Body of pancreas (tissue), 4 donors: ENCODE measurements around the gene RAD51B.
A peak's percentile ranks its signal among the peaks of the same experiment; 100 is the strongest.

Source experiments
- POLR2A ChIP-seq, 3 donors: fragments of 450-650 bp; IDR thresholded peaks; one replicate each; pipeline ENCODE4 v1.6.1; 2016; ENCODE audit warnings: antibody characterized with exemption in 3 of 3, mild to moderate bottlenecking in 2 of 3
- TF ChIP-seq, protein P1 (sequence below), 7 experiments: fragments of 450-650 bp in 4 of 7; fragments of 200-600 bp in 3 of 7; sonication (generic) in 3 of 7; IDR thresholded peaks; one replicate each; pipeline ENCODE4 v1.5.1; 2016 to 2019; ENCODE audit warnings: antibody characterized with exemption in 7 of 7

DNA sequence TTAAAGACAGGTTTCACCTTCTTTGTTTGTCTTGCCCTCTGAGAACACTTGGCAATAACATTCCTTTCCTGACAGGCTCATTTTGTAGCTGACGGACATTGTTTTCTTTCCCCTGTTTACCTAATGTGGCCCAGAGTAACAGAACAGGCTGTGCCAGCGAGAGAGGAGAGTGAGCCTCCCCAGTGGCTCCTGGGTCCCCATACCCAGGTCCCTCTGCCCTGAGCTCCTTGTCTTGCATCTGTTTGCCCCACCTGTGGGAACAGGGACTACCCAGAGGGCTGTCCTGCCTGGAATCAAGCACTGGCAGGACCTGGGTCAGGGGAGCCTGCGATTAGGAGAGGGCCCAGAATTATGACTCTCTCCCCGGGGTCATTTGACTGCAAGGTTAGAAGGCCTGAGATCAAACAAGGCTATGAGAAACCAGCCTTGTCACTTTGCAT lies 750.4 kb downstream of the RAD51B start:
- TF ChIP-seq POLR2A (IDR thresholded peaks at IDR 0.05), result peak in 2 of 3 donors; percentile 74 to 77
- TF ChIP-seq, protein P1, sequence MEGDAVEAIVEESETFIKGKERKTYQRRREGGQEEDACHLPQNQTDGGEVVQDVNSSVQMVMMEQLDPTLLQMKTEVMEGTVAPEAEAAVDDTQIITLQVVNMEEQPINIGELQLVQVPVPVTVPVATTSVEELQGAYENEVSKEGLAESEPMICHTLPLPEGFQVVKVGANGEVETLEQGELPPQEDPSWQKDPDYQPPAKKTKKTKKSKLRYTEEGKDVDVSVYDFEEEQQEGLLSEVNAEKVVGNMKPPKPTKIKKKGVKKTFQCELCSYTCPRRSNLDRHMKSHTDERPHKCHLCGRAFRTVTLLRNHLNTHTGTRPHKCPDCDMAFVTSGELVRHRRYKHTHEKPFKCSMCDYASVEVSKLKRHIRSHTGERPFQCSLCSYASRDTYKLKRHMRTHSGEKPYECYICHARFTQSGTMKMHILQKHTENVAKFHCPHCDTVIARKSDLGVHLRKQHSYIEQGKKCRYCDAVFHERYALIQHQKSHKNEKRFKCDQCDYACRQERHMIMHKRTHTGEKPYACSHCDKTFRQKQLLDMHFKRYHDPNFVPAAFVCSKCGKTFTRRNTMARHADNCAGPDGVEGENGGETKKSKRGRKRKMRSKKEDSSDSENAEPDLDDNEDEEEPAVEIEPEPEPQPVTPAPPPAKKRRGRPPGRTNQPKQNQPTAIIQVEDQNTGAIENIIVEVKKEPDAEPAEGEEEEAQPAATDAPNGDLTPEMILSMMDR (IDR thresholded peaks at IDR 0.05), result no peak
